Neural progenitor cell (in vitro differentiated cells): ENCODE results near the gene NINL.

Source experiments
- CTCF ChIP-seq: fragments of 200-600 bp; sonication (generic); IDR thresholded peaks from 2 replicates; pipeline ENCODE4 v1.5.1; 2017; ENCODE audit warnings: antibody characterized with exemption, mild to moderate bottlenecking
- EZH2 ChIP-seq: fragments of 200-600 bp; sonication (generic); IDR thresholded peaks from 2 replicates; pipeline ENCODE4 v1.6.1; 2017; ENCODE audit warnings: antibody characterized with exemption, mild to moderate bottlenecking, moderate library complexity

- no peak for TF ChIP-seq CTCF
- TF ChIP-seq EZH2 = no peak
These were observed 32.4 kb downstream of the NINL start for GRCh38 chr20:25552977-25553376.
